HepG2 (cell line): ENCODE data around the gene CCDC191. TPM values are rescaled to one million over a fixed set of nuclear protein-coding genes. Genes with fewer than 3 reads are reported as not detected.
A peak's percentile ranks its signal among the peaks of the same experiment; 100 is the strongest.

Experiments used
- ATAC-seq: fragments of 200-7000 bp; cut with Tn5 transposase; 3 replicates; pipeline ENCODE4 v1.9.1; 2020; ENCODE audit warnings: mild to moderate bottlenecking, moderate library complexity
- BruUV-seq: library from RNA; stranded (reverse); fragments of 400-500 nt; replicated peaks from 2 replicates; lab custom pipeline; 2021; lab: Mats Ljungman, UMichigan
- CTCF ChIA-PET: fragments of 300-600 bp; formaldehyde crosslinking; extraction: SDS; loops from one replicate; lab custom pipeline; 2021; ENCODE audit warnings: low total read pairs, inconsistent platforms, low intra/inter-chr PET ratio; lab: Yijun Ruan, JAX
- POLR2A ChIA-PET: fragments of 350-600 bp; sonication (Branson Sonifier 250); formaldehyde crosslinking; loops from one replicate; lab custom pipeline; 2020; ENCODE audit warnings: antibody characterized with exemption, inconsistent platforms; lab: Yijun Ruan, JAX
- DNase-seq: peaks from one replicate; pipeline ENCODE4 v3.0.0-alpha.2; 2015; ENCODE audit warnings: low spot score
- FAIRE-seq: peaks from 3 replicates; lab custom pipeline; 2011; peaks lifted over from hg19 to GRCh38; lab: Jason Lieb, UNC
- H2AFZ ChIP-seq: one replicate; pipeline ENCODE4 v1.6.1; 2011; ENCODE audit warnings: low read length, inconsistent platforms
- H3K27ac ChIP-seq: fragments of 300-600 bp; 3 replicates; pipeline ENCODE4 v1.8.0; 2011; ENCODE audit warnings: mixed run types, mild to moderate bottlenecking, mixed read lengths, low read length, inconsistent platforms; ENCODE audit not compliant: insufficient read depth; ENCODE audit errors: extremely low read length
- H3K27me3 ChIP-seq, 2 experiments: fragments of 200-600 bp in 1 of 2; 2 replicates in 1 of 2; 3 replicates in 1 of 2; pipeline versions ENCODE4 v1.6.0 to v1.8.0; 2011; ENCODE audit warnings: low read length in 2 of 2, mild to moderate bottlenecking in 2 of 2, moderate library complexity in 2 of 2, inconsistent platforms in 1 of 2; ENCODE audit not compliant: insufficient read depth in 2 of 2, control insufficient read depth in 1 of 2
- H3K36me3 ChIP-seq, 2 experiments: fragments of 200-600 bp in 1 of 2; replicated peaks in 1 of 2; 2 replicates in 1 of 2; 3 replicates in 1 of 2; pipeline versions ENCODE4 v1.5.1 to v1.8.0; 2011; ENCODE audit warnings: low read length in 2 of 2, inconsistent platforms in 1 of 2; ENCODE audit not compliant: insufficient read depth in 2 of 2, control insufficient read depth in 1 of 2
- H3K4me1 ChIP-seq: 2 replicates; pipeline ENCODE4 v1.5.1; 2012; ENCODE audit warnings: low read length, inconsistent platforms; ENCODE audit not compliant: insufficient read depth
- H3K4me2 ChIP-seq: 2 replicates; pipeline ENCODE4 v1.6.0; 2011; ENCODE audit warnings: low read depth, low read length, inconsistent platforms
- H3K4me3 ChIP-seq, 3 experiments: fragments of 200-600 bp in 1 of 3; sonication (generic), shearing (Covaris generic) in 1 of 3; replicated peaks in 1 of 3; 2 replicates each; pipeline ENCODE4 v1.5.1; 2011 to 2016; ENCODE audit warnings: low read length in 3 of 3, inconsistent platforms in 2 of 3, low read depth in 2 of 3, mild to moderate bottlenecking in 2 of 3, control low read depth in 1 of 3, mixed read lengths in 1 of 3; ENCODE audit not compliant: insufficient read depth in 1 of 3
- H3K79me2 ChIP-seq: one replicate; pipeline ENCODE4 v1.6.1; 2011; ENCODE audit warnings: low read length, inconsistent platforms; ENCODE audit not compliant: insufficient read depth
- H3K9ac ChIP-seq: 2 replicates; pipeline ENCODE4 v1.6.0; 2011; ENCODE audit warnings: mild to moderate bottlenecking, low read depth, low read length, inconsistent platforms; ENCODE audit not compliant: insufficient read depth
- H3K9me3 ChIP-seq: 2 replicates; pipeline ENCODE4 v1.5.1; 2012; ENCODE audit warnings: mild to moderate bottlenecking, low read length
- H4K20me1 ChIP-seq: 2 replicates; pipeline ENCODE4 v1.6.0; 2011; ENCODE audit warnings: inconsistent platforms, mild to moderate bottlenecking, low read length, moderate library complexity; ENCODE audit not compliant: insufficient read depth
- EEA1 ChIP-seq: sonication (generic); formaldehyde crosslinking; IDR thresholded peaks from 2 replicates; pipeline ENCODE4 v1.5.1; 2020; ENCODE audit warnings: mild to moderate bottlenecking, missing genetic modification reagents, borderline replicate concordance
- HHEX ChIP-seq: IDR thresholded peaks from 2 replicates; pipeline ENCODE4 v1.6.1; 2016; ENCODE audit warnings: control low read depth
- KLF12 ChIP-seq: sonication (generic); formaldehyde crosslinking; IDR thresholded peaks from 2 replicates; pipeline ENCODE4 v1.4.0; 2020; ENCODE audit warnings: missing genetic modification reagents, borderline replicate concordance
- NFIB ChIP-seq: sonication (generic); formaldehyde crosslinking; IDR thresholded peaks from 2 replicates; pipeline ENCODE4 v1.9.0; 2021; ENCODE audit warnings: missing genetic modification reagents, mild to moderate bottlenecking, borderline replicate concordance
- NPAS2 ChIP-seq: sonication (generic); formaldehyde crosslinking; IDR thresholded peaks from 2 replicates; pipeline ENCODE4 v1.8.0; 2022; ENCODE audit warnings: mild to moderate bottlenecking, missing genetic modification reagents, borderline replicate concordance
- PHB2 ChIP-seq: fragments of 450-650 bp; IDR thresholded peaks from 2 replicates; pipeline ENCODE4 v1.6.1; 2018; ENCODE audit not compliant: partially characterized antibody
- RCOR2 ChIP-seq: IDR thresholded peaks from 2 replicates; pipeline ENCODE4 v1.6.1; 2016; ENCODE audit warnings: missing biosample characterization, missing genetic modification reagents
- ZIK1 ChIP-seq: sonication (generic); formaldehyde crosslinking; IDR thresholded peaks from 2 replicates; pipeline ENCODE4 v1.5.0; 2020; ENCODE audit warnings: mild to moderate bottlenecking, low read depth, missing genetic modification reagents, borderline replicate concordance
- ZNF121 ChIP-seq: sonication (generic); formaldehyde crosslinking; IDR thresholded peaks from 2 replicates; pipeline ENCODE4 v1.5.0; 2020; ENCODE audit warnings: mild to moderate bottlenecking, missing genetic modification reagents
- ZNF629 ChIP-seq: sonication (generic); formaldehyde crosslinking; conservative IDR thresholded peaks from 2 replicates; pipeline ENCODE4 v1.5.0; 2020; ENCODE audit warnings: missing genetic modification reagents
- ZNF788 ChIP-seq: sonication (generic); formaldehyde crosslinking; IDR thresholded peaks from 2 replicates; pipeline ENCODE4 v1.5.0; 2020; ENCODE audit warnings: mild to moderate bottlenecking, missing genetic modification reagents, borderline replicate concordance
- ZSCAN30 ChIP-seq: sonication (generic); formaldehyde crosslinking; IDR thresholded peaks from 2 replicates; pipeline ENCODE4 v1.5.0; 2020; ENCODE audit warnings: mild to moderate bottlenecking, missing genetic modification reagents
- WGBS: methylation state at CpG from one replicate; pipeline ENCODE4 v1.1.6; 2017; ENCODE audit warnings: low lambda C conversion rate; 5-methylcytosine and 5-hydroxymethylcytosine counted together
- in situ Hi-C: cut with HindIII; loops from 2 replicates; pipeline ENCODE4 v1.10.0; 2017; ENCODE audit warnings: low pct_unique_long_range_greater_than_20kb; ENCODE audit not compliant: extremely low pct_ligation_motif_present
- intact Hi-C: fragments of 100-400 bp; cut with micrococcal nuclease; formaldehyde crosslinking; loops from one replicate; pipeline ENCODE4 v1.10.0; 2022; ENCODE audit not compliant: unreplicated experiment
- polyA plus RNA-seq, 8 experiments: library from polyadenylated mRNA; depleted of rRNA in 3 of 8; stranded (reverse) in 7 of 8; unstranded in 1 of 8; fragments of >200 nt; fragmentation: Illumina TruSeq in 4 of 8; extraction: Trizol in 4 of 8; gene quantifications; 2 replicates each; pipeline versions ENCODE4 v1.2.1 to v1.2.3, GENCODE V29; 2011 to 2016; ENCODE audit warnings: low read depth in 4 of 8, missing spikeins in 1 of 8, mixed read lengths in 1 of 8; ENCODE audit not compliant: insufficient read depth in 1 of 8
- total RNA-seq, 5 experiments: library from RNA; depleted of rRNA; stranded (reverse); fragments of >200 nt; fragmentation: Illumina TruSeq; extraction: Trizol; gene quantifications; 2 replicates each; pipeline ENCODE4 v1.2.3, GENCODE V29; 2016; ENCODE audit warnings: low read depth in 1 of 5
- TF ChIP-seq, protein P1 (sequence below): sonication (generic); formaldehyde crosslinking; IDR thresholded peaks from 2 replicates; pipeline ENCODE4 v1.8.1; 2023; ENCODE audit warnings: missing genetic modification reagents, mild to moderate bottlenecking, borderline replicate concordance

The CCDC191 gene
- total and polyA plus RNA-seq, 2 of the 13 experiments (the other 11 are each of a cell fraction or from before 2014, with no cell fraction given), result 0.91 to 1.4 TPM

DNA sequence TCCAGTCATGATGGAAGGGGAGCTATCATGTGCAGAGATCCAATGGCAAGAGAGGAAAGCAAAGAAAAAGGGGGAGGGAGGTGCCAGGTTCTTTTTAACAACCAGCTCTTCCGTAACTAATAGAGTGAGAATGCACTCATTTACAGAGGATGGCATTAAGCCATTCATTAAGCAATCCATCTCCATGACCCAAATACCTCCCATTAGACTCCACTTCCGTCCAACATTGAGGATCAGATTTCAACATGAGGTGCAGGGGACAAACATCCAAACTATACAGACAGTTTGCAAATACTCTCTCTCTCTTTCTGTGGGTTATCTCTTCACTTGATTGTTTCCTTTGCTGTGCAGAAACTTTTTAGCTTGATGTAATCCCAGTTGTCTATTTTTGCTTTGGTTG lies 87.3 kb downstream of the CCDC191 start (continued):
- TF ChIP-seq PHB2 (no peak), EEA1 (CRISPR knock-in tag) (no peak), ZNF788 (CRISPR knock-in tag) (no peak), NFIB (CRISPR knock-in tag) (no peak), ZNF121 (CRISPR knock-in tag) (no peak), RCOR2 (CRISPR knock-in tag) (no peak)
- TF ChIP-seq, protein P1, sequence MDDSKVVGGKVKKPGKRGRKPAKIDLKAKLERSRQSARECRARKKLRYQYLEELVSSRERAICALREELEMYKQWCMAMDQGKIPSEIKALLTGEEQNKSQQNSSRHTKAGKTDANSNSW (CRISPR knock-in tag), result no peak
- TF ChIP-seq, all 625 proteins: peak for 0

- WGBS, result 16% methylated on average over 2 of the region's 2 CpGs
- Histone ChIP-seq H3K9ac (no peak overlapping the region), H3K27me3 (no peaks in the 10 kb centered on the region), H3K4me1 (no peaks in the 10 kb centered on the region), H3K4me2 (no peak overlapping the region), H2AFZ (no peak overlapping the region), H4K20me1 (no peaks in the 10 kb centered on the region), H3K79me2 (no peaks in the 10 kb centered on the region), H3K4me3 (no peak overlapping the region), H3K27ac (no peak overlapping the region), H3K9me3 (no peaks in the 10 kb centered on the region), H3K36me3 (no peaks in the 10 kb centered on the region)
- ATAC-seq (peak; percentile 92), DNase-seq (no peak), FAIRE-seq (peak; percentile 62)
- TF ChIP-seq HHEX (CRISPR knock-in tag), result no peak
- TF ChIP-seq ZIK1, result no peak
- no peak for TF ChIP-seq NPAS2 (CRISPR knock-in tag)
- no peak for TF ChIP-seq KLF12
- no peak for TF ChIP-seq ZNF629
- no peak for TF ChIP-seq ZSCAN30 (CRISPR knock-in tag)
- CTCF ChIA-PET, result no interaction called here
- intact Hi-C loops (loop anchor here (1.0 to 10.0 kb wide), 2 partner anchors 18 to 189 kb away; partner anchors contain the start of gene ZDHHC23), in situ Hi-C loops (no loop called here)
- no TSS peak for BruUV-seq
- POLR2A ChIA-PET, result no interaction called here
Measured at GRCh38 chr3:113966172-113966571, 90.2 kb downstream of the CCDC191 start.
